ENCODE measurements around the gene PHAF1. TPM values are rescaled to one million over a fixed set of nuclear protein-coding genes. Genes with fewer than 3 reads are reported as not detected.

PHAF1 gene
- total and polyA plus RNA-seq, 2 of the 13 experiments (the other 11 are each of a cell fraction or from before 2014, with no cell fraction given): 48.3 to 174 TPM

DNA sequence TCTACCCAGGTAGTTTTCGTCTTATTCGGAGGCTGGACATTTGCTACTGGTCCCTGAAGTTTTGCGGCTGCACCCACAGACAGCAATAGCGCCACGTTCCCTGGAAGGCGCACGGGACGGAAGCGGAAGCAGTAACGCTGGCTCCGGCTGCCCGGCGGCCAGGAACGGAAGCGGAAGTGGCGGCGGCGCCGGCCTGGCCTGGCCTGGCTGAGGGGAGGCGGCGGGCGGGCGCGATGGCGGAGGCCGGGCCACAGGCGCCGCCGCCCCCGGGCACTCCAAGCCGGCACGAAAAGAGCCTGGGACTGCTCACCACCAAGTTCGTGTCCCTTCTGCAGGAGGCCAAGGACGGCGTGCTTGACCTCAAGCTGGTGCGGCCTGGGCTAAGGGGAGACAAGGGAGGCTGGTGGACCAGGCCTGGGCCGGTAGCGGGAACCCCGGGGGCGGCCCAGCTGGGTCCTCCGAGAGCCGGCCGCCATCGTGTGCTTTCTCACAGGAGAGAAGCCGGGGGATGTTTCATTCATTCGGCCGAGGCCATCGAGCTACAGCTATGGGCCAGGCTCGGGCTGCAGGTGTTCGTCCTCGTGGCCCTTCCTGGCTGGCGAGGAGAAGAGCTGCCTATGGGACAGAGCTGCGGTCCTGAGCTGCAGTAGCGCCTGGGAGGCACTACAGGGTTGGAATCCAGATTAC is 82.4 kb downstream of the PHAF1 start, which contains the start of gene E2F4 (continued):
- TF ChIP-seq, protein P1, sequence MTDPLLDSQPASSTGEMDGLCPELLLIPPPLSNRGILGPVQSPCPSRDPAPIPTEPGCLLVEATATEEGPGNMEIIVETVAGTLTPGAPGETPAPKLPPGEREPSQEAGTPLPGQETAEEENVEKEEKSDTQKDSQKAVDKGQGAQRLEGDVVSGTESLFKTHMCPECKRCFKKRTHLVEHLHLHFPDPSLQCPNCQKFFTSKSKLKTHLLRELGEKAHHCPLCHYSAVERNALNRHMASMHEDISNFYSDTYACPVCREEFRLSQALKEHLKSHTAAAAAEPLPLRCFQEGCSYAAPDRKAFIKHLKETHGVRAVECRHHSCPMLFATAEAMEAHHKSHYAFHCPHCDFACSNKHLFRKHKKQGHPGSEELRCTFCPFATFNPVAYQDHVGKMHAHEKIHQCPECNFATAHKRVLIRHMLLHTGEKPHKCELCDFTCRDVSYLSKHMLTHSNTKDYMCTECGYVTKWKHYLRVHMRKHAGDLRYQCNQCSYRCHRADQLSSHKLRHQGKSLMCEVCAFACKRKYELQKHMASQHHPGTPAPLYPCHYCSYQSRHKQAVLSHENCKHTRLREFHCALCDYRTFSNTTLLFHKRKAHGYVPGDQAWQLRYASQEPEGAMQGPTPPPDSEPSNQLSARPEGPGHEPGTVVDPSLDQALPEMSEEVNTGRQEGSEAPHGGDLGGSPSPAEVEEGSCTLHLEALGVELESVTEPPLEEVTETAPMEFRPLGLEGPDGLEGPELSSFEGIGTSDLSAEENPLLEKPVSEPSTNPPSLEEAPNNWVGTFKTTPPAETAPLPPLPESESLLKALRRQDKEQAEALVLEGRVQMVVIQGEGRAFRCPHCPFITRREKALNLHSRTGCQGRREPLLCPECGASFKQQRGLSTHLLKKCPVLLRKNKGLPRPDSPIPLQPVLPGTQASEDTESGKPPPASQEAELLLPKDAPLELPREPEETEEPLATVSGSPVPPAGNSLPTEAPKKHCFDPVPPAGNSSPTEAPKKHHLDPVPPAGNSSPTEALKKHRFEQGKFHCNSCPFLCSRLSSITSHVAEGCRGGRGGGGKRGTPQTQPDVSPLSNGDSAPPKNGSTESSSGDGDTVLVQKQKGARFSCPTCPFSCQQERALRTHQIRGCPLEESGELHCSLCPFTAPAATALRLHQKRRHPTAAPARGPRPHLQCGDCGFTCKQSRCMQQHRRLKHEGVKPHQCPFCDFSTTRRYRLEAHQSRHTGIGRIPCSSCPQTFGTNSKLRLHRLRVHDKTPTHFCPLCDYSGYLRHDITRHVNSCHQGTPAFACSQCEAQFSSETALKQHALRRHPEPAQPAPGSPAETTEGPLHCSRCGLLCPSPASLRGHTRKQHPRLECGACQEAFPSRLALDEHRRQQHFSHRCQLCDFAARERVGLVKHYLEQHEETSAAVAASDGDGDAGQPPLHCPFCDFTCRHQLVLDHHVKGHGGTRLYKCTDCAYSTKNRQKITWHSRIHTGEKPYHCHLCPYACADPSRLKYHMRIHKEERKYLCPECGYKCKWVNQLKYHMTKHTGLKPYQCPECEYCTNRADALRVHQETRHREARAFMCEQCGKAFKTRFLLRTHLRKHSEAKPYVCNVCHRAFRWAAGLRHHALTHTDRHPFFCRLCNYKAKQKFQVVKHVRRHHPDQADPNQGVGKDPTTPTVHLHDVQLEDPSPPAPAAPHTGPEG (CRISPR knock-in tag; IDR thresholded peaks at IDR 0.05): peak; percentile 77
- no peak for TF ChIP-seq ZBTB7A (CRISPR knock-in tag; IDR thresholded peaks at IDR 0.05)
- TF ChIP-seq RNF2 (conservative IDR thresholded peaks at IDR 0.05; ENCODE audit: low read depth): peak; percentile 86
- TF ChIP-seq NR2C2 (CRISPR knock-in tag; IDR thresholded peaks at IDR 0.05; ENCODE audit: borderline replicate concordance): peak; percentile 94
- TF ChIP-seq ZNF136 (CRISPR knock-in tag; IDR thresholded peaks at IDR 0.05; ENCODE audit: low read depth): 0 out of 2 replicates have a peak, but pooled peaks have one; percentile 35
- no peak for TF ChIP-seq FIP1L1 (IDR thresholded peaks at IDR 0.05; ENCODE audit: borderline replicate concordance, insufficient read depth, low read depth, low read length)
- TF ChIP-seq SP4 (CRISPR knock-in tag; IDR thresholded peaks at IDR 0.05): peak; percentile 51; the same call in 1 of the 2 replicates
- no peak for TF ChIP-seq ATF7 (IDR thresholded peaks at IDR 0.05)
- no peak for TF ChIP-seq ATF7 (CRISPR knock-in tag; IDR thresholded peaks at IDR 0.05)
- TF ChIP-seq FOXA3 (CRISPR knock-in tag; IDR thresholded peaks at IDR 0.05): peak; percentile 72
- TF ChIP-seq, protein P2, sequence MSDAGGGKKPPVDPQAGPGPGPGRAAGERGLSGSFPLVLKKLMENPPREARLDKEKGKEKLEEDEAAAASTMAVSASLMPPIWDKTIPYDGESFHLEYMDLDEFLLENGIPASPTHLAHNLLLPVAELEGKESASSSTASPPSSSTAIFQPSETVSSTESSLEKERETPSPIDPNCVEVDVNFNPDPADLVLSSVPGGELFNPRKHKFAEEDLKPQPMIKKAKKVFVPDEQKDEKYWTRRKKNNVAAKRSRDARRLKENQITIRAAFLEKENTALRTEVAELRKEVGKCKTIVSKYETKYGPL (CRISPR knock-in tag; IDR thresholded peaks at IDR 0.05): 0 out of 2 replicates have a peak, but pooled peaks have one; percentile 38
- TF ChIP-seq SMYD3 (CRISPR knock-in tag; IDR thresholded peaks at IDR 0.05): 0 out of 2 replicates have a peak, but pooled peaks have one; percentile 67
- TF ChIP-seq, protein P3, sequence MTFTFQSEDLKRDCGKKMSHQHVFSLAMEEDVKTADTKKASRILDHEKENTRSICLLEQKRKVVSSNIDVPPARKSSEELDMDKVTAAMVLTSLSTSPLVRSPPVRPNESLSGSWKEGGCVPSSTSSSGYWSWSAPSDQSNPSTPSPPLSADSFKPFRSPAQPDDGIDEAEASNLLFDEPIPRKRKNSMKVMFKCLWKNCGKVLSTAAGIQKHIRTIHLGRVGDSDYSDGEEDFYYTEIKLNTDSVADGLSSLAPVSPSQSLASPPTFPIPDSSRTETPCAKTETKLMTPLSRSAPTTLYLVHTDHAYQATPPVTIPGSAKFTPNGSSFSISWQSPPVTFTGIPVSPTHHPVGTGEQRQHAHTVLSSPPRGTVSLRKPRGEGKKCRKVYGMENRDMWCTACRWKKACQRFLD (CRISPR knock-in tag; IDR thresholded peaks at IDR 0.05; ENCODE audit: borderline replicate concordance): peak; percentile 47; the same call in 1 of the 2 replicates
- TF ChIP-seq ZNF232 (CRISPR knock-in tag; IDR thresholded peaks at IDR 0.05; ENCODE audit: borderline replicate concordance): 0 out of 2 replicates have a peak, but pooled peaks have one; percentile 14
- TF ChIP-seq JDP2 (CRISPR knock-in tag; IDR thresholded peaks at IDR 0.05; ENCODE audit: borderline replicate concordance): no peak
- no peak for TF ChIP-seq ZFP36L2 (CRISPR knock-in tag; IDR thresholded peaks at IDR 0.05)
- TF ChIP-seq KDM2A (CRISPR knock-in tag; IDR thresholded peaks at IDR 0.05; ENCODE audit: borderline replicate concordance, low read depth): peak; percentile 82; the same call in 1 of the 2 replicates
- TF ChIP-seq, protein P4, sequence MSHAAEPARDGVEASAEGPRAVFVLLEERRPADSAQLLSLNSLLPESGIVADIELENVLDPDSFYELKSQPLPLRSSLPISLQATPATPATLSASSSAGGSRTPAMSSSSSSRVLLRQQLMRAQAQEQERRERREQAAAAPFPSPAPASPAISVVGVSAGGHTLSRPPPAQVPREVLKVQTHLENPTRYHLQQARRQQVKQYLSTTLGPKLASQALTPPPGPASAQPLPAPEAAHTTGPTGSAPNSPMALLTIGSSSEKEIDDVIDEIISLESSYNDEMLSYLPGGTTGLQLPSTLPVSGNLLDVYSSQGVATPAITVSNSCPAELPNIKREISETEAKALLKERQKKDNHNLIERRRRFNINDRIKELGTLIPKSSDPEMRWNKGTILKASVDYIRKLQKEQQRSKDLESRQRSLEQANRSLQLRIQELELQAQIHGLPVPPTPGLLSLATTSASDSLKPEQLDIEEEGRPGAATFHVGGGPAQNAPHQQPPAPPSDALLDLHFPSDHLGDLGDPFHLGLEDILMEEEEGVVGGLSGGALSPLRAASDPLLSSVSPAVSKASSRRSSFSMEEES (CRISPR knock-in tag; IDR thresholded peaks at IDR 0.05): peak; percentile 55

All from HepG2 (cell line).